ENCODE results near the gene PRR29. TPM values are rescaled to one million over a fixed set of nuclear protein-coding genes. Genes with fewer than 3 reads are reported as not detected.

The PRR29 gene
- total and polyA plus RNA-seq, 12 donors = 0.05 to 1.8 (median 0.64) TPM; not detected in 2

DNA sequence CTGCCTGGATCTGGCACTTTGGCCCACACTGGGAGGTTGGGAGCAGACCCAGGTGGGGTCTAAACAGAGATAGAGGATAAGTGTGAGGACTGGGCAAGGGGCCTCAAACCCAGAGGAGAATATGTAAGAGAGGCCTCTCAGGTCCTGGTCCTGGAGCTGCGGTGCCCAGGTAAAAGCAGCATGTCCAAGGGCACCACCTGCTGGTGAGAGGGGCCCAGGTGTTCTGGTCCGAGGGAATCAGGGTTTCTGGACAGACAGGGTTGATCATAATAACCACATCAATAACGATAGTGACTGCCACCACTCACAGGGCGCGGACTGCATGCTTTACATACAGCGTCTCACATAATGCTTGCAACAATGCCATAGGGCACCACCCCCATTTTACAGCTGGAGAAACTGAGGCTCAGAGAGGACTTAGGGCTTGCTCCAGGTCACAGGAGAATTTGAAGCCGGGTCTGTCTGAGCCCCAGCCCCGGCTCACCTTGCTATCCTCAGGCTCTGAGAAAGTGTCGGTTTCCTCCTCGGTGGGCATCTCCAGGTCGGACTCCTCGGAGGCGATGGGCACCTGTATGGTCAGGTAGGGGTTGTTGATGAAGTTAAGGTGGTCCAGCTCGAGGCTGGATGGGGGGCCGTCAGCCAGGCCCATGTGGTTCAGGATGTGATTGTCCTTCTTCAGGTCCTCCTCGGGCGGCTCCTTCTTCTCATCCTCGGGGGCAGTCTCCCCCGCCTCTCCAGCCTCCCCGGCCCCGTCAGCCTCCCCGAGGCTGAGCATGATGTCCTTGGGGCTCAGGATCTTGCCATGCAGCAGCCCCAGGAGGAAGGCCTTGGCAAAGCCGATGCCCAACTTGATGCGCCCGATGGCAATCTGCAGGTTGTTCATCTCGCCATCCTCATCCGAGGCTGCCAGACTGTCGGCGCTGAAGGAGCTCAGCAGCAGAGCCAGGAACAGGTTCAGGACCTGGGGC is 46.9 kb upstream of the PRR29 start:
- H3K4me3 ChIP-seq = no peak overlapping the region
- peaks cover 0 to 2% of the 10 kb centered on the region in 2 donors for H3K4me1 ChIP-seq (replicated peaks in 1 of 2)
- intact Hi-C loops (cut with DNase I) = no loop called here
- no peaks in the 10 kb centered on the region for H3K27me3 ChIP-seq
- WGBS, 4 donors = 83 to 91% (median 88%) methylated on average over 16 to 29 of the region's 29 CpGs
- no peak for DNase-seq
- no peaks in the 10 kb centered on the region for H3K36me3 ChIP-seq (replicated peaks in 1 of 2)
- TF ChIP-seq, protein P1, sequence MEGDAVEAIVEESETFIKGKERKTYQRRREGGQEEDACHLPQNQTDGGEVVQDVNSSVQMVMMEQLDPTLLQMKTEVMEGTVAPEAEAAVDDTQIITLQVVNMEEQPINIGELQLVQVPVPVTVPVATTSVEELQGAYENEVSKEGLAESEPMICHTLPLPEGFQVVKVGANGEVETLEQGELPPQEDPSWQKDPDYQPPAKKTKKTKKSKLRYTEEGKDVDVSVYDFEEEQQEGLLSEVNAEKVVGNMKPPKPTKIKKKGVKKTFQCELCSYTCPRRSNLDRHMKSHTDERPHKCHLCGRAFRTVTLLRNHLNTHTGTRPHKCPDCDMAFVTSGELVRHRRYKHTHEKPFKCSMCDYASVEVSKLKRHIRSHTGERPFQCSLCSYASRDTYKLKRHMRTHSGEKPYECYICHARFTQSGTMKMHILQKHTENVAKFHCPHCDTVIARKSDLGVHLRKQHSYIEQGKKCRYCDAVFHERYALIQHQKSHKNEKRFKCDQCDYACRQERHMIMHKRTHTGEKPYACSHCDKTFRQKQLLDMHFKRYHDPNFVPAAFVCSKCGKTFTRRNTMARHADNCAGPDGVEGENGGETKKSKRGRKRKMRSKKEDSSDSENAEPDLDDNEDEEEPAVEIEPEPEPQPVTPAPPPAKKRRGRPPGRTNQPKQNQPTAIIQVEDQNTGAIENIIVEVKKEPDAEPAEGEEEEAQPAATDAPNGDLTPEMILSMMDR (IDR thresholded peaks at IDR 0.05) = no peak
- TF ChIP-seq POLR2A (IDR thresholded peaks at IDR 0.05) = no peak
- H3K9me3 ChIP-seq (replicated peaks in 1 of 3) = no peaks in the 10 kb centered on the region
- no peak overlapping the region for H3K27ac ChIP-seq

DNA sequence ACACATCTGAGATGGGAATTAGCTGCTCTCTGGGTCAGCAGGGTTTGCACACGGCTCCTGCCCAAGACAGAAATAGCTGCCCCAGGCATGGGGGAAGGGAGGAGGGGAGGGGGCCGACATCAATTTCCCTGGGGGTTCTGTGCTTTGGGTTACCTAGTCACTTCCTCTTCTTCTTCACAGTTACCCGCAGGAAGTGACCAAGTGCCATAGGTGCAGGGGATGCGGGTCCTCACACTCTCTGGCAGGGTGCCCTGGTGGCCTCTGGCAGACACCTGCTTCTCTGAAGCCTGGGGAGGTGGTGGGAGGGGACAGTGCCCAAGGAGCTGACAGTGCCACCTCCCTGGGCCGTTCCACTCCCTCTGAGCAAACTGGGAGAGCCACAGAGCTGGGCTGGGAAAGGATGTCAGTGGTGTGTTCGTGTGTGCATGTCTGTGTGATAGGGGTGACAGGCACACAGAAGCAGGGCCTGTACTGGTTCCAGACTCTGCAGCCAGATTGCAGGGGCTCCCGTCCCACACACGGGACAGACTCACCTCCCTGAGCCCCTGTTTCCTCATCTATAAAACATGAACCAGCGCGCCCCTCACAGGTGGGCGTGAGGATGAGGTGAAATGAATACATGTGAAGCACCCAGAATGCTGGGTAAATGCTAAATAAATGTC is 43.6 kb upstream of the PRR29 start:
- no peak for DNase-seq

DNA sequence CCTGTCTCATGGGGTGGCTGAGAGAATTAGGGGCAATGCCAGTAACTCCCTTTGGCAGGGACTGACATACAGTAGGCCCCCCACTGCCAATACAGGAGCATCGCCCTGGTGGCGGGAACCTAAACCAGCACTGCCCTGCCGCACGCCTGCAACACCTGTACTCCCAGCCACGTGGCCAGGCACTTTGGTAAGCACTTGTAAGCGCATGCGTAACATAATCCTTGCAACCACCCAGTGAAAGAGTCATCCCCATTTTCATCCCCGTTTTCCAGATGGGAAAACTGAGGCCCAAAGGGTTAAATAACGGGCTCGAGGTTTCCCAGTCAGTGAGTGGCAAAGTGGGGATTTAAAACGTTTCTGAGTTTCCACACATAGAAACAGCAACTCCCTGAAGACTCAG is 42.9 kb upstream of the PRR29 start:
- Histone ChIP-seq H3K27ac (no peak overlapping the region), H3K4me1 (replicated peaks in 1 of 2) (peaks cover 0 to 5% of the 10 kb centered on the region in 2 donors), H3K9me3 (replicated peaks in 1 of 3) (no peaks in the 10 kb centered on the region), H3K36me3 (replicated peaks in 1 of 2) (no peaks in the 10 kb centered on the region), H3K4me3 (no peak overlapping the region), H3K27me3 (no peaks in the 10 kb centered on the region)
- 83 to 86% (median 86%) methylated on average over 11 of the region's 11 CpGs for WGBS, 4 donors
- intact Hi-C loops (cut with DNase I) = no loop called here
- no peak for DNase-seq
- TF ChIP-seq, protein P1 (IDR thresholded peaks at IDR 0.05) = no peak
- TF ChIP-seq POLR2A (IDR thresholded peaks at IDR 0.05) = no peak

More for the DNA sequence above, 43.6 kb upstream of the PRR29 start:
- H3K4me1 ChIP-seq (replicated peaks in 1 of 2) = peaks cover 0 to 5% of the 10 kb centered on the region in 2 donors
- no peak for TF ChIP-seq POLR2A (IDR thresholded peaks at IDR 0.05)
- no peak overlapping the region for H3K4me3 ChIP-seq
- intact Hi-C loops (cut with DNase I) = no loop called here
- no peaks in the 10 kb centered on the region for H3K27me3 ChIP-seq
- H3K27ac ChIP-seq = no peak overlapping the region
- whole genome bisulfite sequencing, 4 donors = 61 to 74% (median 64%) methylated on average over 9 to 11 of the region's 11 CpGs
- no peaks in the 10 kb centered on the region for H3K9me3 ChIP-seq (replicated peaks in 1 of 3)
- H3K36me3 ChIP-seq (replicated peaks in 1 of 2) = no peaks in the 10 kb centered on the region

DNA sequence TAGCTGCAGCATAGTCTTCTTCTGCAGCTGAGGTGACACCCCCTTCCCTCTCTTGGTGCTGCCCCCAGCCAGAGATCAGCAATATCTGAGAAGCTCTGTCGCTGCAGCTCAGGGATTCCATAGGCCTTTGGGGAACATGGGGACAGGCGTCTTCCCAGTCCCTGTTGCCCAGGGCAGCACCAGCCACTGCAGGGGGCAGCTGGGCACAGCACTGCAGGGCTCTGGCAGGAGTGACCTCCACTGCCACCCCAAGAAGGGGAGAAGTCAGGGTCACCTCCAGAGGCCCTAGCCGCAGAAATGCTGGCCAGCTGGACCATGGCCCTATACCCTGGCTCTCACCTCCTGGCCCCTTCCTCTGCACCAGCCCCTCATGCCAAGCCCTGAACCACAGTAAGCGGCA is 42.4 kb upstream of the PRR29 start:
- TF ChIP-seq, protein P1 (IDR thresholded peaks at IDR 0.05) = no peak
- TF ChIP-seq POLR2A (IDR thresholded peaks at IDR 0.05) = no peak
- Histone ChIP-seq H3K27me3 (no peaks in the 10 kb centered on the region), H3K4me1 (replicated peaks in 1 of 2) (peaks cover 0 to 5% of the 10 kb centered on the region in 2 donors), H3K27ac (no peak overlapping the region), H3K4me3 (no peak overlapping the region), H3K9me3 (replicated peaks in 1 of 3) (no peaks in the 10 kb centered on the region), H3K36me3 (replicated peaks in 1 of 2) (no peaks in the 10 kb centered on the region)
- intact Hi-C loops (cut with DNase I) = no loop called here
- WGBS, 4 donors = 74 to 100% (median 80%) methylated on average over 2 to 4 of the region's 4 CpGs
- DNase-seq = no peak

All from adrenal gland (tissue), 12 donors.